PC-3 (cell line): ENCODE measurements around the gene LANCL1. TPM values are rescaled to one million over a fixed set of nuclear protein-coding genes. Genes with fewer than 3 reads are reported as not detected.

ENCODE experiments used
- ATAC-seq: fragments of 200-7000 bp; cut with Tn5 transposase; 2 replicates; pipeline ENCODE4 v1.9.1; 2020; ENCODE audit warnings: mild to moderate bottlenecking, moderate library complexity
- BruUV-seq: library from RNA; stranded (reverse); fragments of 400-500 nt; replicated peaks from 2 replicates; lab custom pipeline; 2021; lab: Mats Ljungman, UMichigan
- CTCF ChIA-PET: fragments of 300-600 bp; sonication (Branson Sonifier 250); formaldehyde crosslinking; loops from one replicate; lab custom pipeline; 2022; ENCODE audit warnings: antibody characterized with exemption; lab: Charles Lee
- POLR2A ChIA-PET: fragments of 300-600 bp; sonication (Branson Sonifier 250); formaldehyde crosslinking; loops from one replicate; lab custom pipeline; 2022; ENCODE audit warnings: antibody characterized with exemption; ENCODE audit not compliant: unreplicated experiment; lab: Charles Lee
- DNase-seq: peaks from one replicate; pipeline ENCODE4 v3.0.0-alpha.2; 2015
- H2AFZ ChIP-seq: fragments of 300-600 bp; sonication (generic); 2 replicates; pipeline ENCODE4 v1.6.0; 2016; ENCODE audit warnings: antibody characterized with exemption, low read length
- H3F3A ChIP-seq: fragments of 300-600 bp; sonication (generic); one replicate; pipeline ENCODE4 v1.6.0; 2017; ENCODE audit warnings: antibody characterized with exemption, low read length, control low read depth, mild to moderate bottlenecking; ENCODE audit not compliant: unreplicated experiment
- H3K27ac ChIP-seq: fragments of 300-600 bp; sonication (generic); 2 replicates; pipeline ENCODE4 v1.5.1; 2016; ENCODE audit warnings: mild to moderate bottlenecking, low read length
- H3K27me3 ChIP-seq: fragments of 300-600 bp; sonication (generic); 2 replicates; pipeline ENCODE4 v1.6.1; 2016; ENCODE audit warnings: low read length, mixed read lengths
- H3K36me3 ChIP-seq: fragments of 300-600 bp; sonication (generic); 2 replicates; pipeline ENCODE4 v1.6.1; 2016; ENCODE audit warnings: low read depth, mixed run types, low read length, mixed read lengths
- H3K4me1 ChIP-seq: fragments of 300-600 bp; sonication (generic); 2 replicates; pipeline ENCODE4 v1.5.1; 2016; ENCODE audit warnings: low read length; ENCODE audit not compliant: insufficient read depth
- H3K4me2 ChIP-seq: fragments of 300-600 bp; sonication (generic); 2 replicates; pipeline ENCODE4 v1.6.0; 2016; ENCODE audit warnings: low read length
- H3K4me3 ChIP-seq: fragments of 300-600 bp; sonication (generic); 2 replicates; pipeline ENCODE4 v1.5.1; 2016; ENCODE audit warnings: mild to moderate bottlenecking, low read length, mixed read lengths
- H3K79me2 ChIP-seq: fragments of 300-600 bp; sonication (generic); 2 replicates; pipeline ENCODE4 v1.6.1; 2017; ENCODE audit warnings: low read length, mixed read lengths
- H3K9ac ChIP-seq: fragments of 300-600 bp; sonication (generic); 2 replicates; pipeline ENCODE4 v1.6.0; 2016; ENCODE audit warnings: mild to moderate bottlenecking, low read length
- H3K9me2 ChIP-seq: fragments of 300-600 bp; sonication (generic); replicated peaks from 2 replicates; pipeline ENCODE4 v1.6.1; 2016; ENCODE audit warnings: mixed run types, low read length, mixed read lengths
- H3K9me3 ChIP-seq: fragments of 300-600 bp; sonication (generic); 2 replicates; pipeline ENCODE4 v1.6.1; 2016; ENCODE audit warnings: low read length, mixed read lengths
- H4K20me1 ChIP-seq: fragments of 300-600 bp; sonication (generic); 2 replicates; pipeline ENCODE4 v1.6.1; 2016; ENCODE audit warnings: low read length, mixed read lengths
- EZH2 ChIP-seq: fragments of 300-600 bp; sonication (generic); IDR thresholded peaks from one replicate; pipeline ENCODE4 v1.6.1; 2017; ENCODE audit warnings: antibody characterized with exemption, mild to moderate bottlenecking, low read length; ENCODE audit not compliant: unreplicated experiment
- EZH2phosphoT487 ChIP-seq: fragments of 300-600 bp; sonication (generic); IDR thresholded peaks from 2 replicates; pipeline ENCODE4 v1.6.1; 2018; ENCODE audit warnings: mild to moderate bottlenecking, antibody characterized with exemption, low read length, borderline replicate concordance
- intact Hi-C: fragments of 100-400 bp; cut with micrococcal nuclease; formaldehyde crosslinking; loops from 2 replicates; pipeline ENCODE4 v1.9.0; 2023
- total RNA-seq: library from RNA; depleted of rRNA; stranded (reverse); fragments of >200 nt; gene quantifications from 2 replicates; pipeline ENCODE4 v1.2.3, GENCODE V29; 2014
- TF ChIP-seq, protein P1 (sequence below): fragments of 300-600 bp; sonication (generic); conservative IDR thresholded peaks from 2 replicates; pipeline ENCODE4 v1.5.1; 2017; ENCODE audit warnings: antibody characterized with exemption, low read depth, mild to moderate bottlenecking, low read length

LANCL1 gene
- total RNA-seq, 1 experiment from 2014 or later: 19.0 TPM

DNA sequence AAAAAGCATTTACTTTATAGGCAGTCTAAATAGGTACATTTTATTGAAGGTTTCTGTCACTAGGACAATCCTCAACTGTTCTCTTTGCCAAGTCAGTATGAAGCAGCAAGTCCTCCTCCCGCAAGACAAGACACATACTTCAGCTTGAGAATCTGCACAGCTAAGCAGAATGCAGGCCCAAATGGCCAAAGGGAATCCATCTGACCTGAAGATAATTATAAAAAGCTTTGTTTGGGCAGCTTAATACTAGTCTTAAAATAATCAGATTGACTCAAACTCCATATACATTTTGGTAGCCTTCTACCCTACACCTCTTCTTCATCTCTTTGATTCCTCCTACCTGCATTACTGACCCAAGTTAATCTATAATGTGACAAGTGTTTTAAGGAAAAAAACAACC, 1.8 kb downstream of the LANCL1 start:
- Histone ChIP-seq H3F3A (no peaks in the 10 kb centered on the region), H3K27me3 (no peaks in the 10 kb centered on the region), H3K9ac (no peak overlapping the region), H3K4me3 (no peak overlapping the region), H3K36me3 (peaks cover 8% of the 10 kb centered on the region; the same call in 1 of the 2 replicates), H3K27ac (no peak overlapping the region), H2AFZ (no peak overlapping the region), H3K9me2 (no peaks in the 10 kb centered on the region), H3K79me2 (peaks cover 19% of the 10 kb centered on the region), H3K4me2 (no peak overlapping the region), H3K9me3 (no peaks in the 10 kb centered on the region), H4K20me1 (no peaks in the 10 kb centered on the region), H3K4me1 (peaks cover 11% of the 10 kb centered on the region; the same call in 1 of the 2 replicates)
- ChIA-PET CTCF (no interaction called here), POLR2A (no interaction called here)
- no TSS peak for BruUV-seq
- ATAC-seq (no peak), DNase-seq (no peak)
- intact Hi-C loops: no loop called here
- TF ChIP-seq EZH2: no peak
- TF ChIP-seq, protein P1, sequence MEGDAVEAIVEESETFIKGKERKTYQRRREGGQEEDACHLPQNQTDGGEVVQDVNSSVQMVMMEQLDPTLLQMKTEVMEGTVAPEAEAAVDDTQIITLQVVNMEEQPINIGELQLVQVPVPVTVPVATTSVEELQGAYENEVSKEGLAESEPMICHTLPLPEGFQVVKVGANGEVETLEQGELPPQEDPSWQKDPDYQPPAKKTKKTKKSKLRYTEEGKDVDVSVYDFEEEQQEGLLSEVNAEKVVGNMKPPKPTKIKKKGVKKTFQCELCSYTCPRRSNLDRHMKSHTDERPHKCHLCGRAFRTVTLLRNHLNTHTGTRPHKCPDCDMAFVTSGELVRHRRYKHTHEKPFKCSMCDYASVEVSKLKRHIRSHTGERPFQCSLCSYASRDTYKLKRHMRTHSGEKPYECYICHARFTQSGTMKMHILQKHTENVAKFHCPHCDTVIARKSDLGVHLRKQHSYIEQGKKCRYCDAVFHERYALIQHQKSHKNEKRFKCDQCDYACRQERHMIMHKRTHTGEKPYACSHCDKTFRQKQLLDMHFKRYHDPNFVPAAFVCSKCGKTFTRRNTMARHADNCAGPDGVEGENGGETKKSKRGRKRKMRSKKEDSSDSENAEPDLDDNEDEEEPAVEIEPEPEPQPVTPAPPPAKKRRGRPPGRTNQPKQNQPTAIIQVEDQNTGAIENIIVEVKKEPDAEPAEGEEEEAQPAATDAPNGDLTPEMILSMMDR: no peak

DNA sequence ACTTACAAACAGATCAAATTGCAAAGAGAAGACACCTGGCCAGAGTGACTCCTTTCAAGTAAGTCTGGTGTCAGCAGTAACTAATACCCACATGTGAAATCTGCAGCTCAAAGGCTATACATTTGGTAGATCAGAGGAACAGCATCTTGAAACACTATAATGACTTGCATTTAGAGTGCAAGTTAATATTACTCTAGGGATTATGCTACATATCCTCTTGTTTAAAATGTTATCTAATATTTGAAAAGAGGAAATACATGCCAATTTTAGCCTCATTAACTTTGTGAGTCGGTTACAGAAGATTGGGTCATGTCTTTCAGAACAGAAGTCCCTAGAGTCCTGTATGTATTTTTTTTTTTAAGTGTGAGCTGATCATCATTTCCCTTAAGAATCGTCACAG, 15.2 kb downstream of the LANCL1 start:
- Histone ChIP-seq H3K9ac (no peak overlapping the region), H3K27ac (no peak overlapping the region), H3K9me3 (no peaks in the 10 kb centered on the region), H2AFZ (no peak overlapping the region), H3K4me3 (no peak overlapping the region), H3K4me1 (no peaks in the 10 kb centered on the region), H3K9me2 (no peaks in the 10 kb centered on the region), H3K79me2 (no peaks in the 10 kb centered on the region), H3K36me3 (peaks cover 3% of the 10 kb centered on the region; the same call in 1 of the 2 replicates), H3K4me2 (no peak overlapping the region), H3F3A (no peaks in the 10 kb centered on the region), H3K27me3 (no peaks in the 10 kb centered on the region), H4K20me1 (no peaks in the 10 kb centered on the region)
- DNase-seq (no peak), ATAC-seq (no peak)
- TF ChIP-seq, protein P1: no peak
- TF ChIP-seq EZH2 (no peak), EZH2phosphoT487 (no peak)
- intact Hi-C loops: no loop called here
- CTCF ChIA-PET: no interaction called here
- POLR2A ChIA-PET: no interaction called here
- BruUV-seq: no TSS peak

DNA sequence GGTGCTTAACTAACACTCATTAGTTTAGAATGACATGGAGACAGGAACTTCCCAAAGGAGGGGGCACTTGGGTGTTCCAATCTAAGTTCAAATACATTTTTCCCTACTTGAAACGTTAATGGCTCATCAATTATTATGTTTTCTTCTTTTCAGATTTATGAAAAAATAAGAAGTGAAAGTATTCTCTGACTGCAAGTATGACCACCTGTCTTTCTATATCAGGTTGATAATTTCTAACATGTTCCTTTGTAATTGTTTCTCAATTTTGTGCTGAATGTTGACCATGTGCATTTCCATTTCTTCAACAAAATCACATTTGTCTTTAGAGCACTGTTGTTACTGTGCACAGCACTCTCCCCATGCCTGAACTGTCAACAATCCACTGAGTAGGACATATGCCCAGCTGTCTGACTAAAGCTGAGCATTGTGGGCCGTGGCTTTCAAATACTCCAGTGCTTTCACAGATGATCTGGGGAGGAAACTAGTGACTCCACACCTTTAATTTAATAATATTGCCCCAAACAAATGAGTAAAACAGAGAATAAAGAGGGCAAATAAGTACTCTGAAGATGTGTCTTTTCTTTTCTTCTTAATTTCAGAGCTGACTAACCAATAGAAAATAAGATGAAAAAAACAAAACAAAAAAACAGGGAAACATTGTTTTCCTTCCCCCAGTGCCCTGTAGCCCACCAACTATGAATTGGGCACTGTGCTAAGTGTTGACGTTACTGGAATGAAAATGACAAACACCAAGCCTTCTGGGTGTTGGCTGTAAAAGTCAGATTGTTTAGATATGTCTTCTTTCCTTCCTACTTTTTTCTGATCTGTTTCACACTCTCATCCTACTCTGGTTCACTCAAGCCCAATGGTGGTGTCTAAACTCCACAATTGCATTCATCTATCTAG, 16.0 kb downstream of the LANCL1 start:
- no peaks in the 10 kb centered on the region for H3K4me1 ChIP-seq
- H3K9me2 ChIP-seq: no peaks in the 10 kb centered on the region
- H3K4me3 ChIP-seq: no peak overlapping the region
- no peak overlapping the region for H3K4me2 ChIP-seq
- ChIA-PET CTCF (no interaction called here), POLR2A (interaction anchor here (0.6 kb wide), 1 partner anchor 15 kb away, joined by 4 read pairs; no protein-coding TSS in a partner anchor)
- TF ChIP-seq EZH2: no peak
- no peak for TF ChIP-seq EZH2phosphoT487
- TF ChIP-seq, protein P1: no peak
- peaks cover 3% of the 10 kb centered on the region; the same call in 1 of the 2 replicates for H3K36me3 ChIP-seq
- H3K9ac ChIP-seq: no peak overlapping the region
- no peak overlapping the region for H2AFZ ChIP-seq
- H3F3A ChIP-seq: no peaks in the 10 kb centered on the region
- DNase-seq: no peak
- H3K9me3 ChIP-seq: no peaks in the 10 kb centered on the region
- ATAC-seq: no peak
- intact Hi-C loops: no loop called here
- H3K27ac ChIP-seq: no peak overlapping the region
- H3K79me2 ChIP-seq: no peaks in the 10 kb centered on the region
- no TSS peak for BruUV-seq
- no peaks in the 10 kb centered on the region for H3K27me3 ChIP-seq
- no peaks in the 10 kb centered on the region for H4K20me1 ChIP-seq
